ENCODE measurements around the gene SELENOM. TPM values are rescaled to one million over a fixed set of nuclear protein-coding genes. Genes with fewer than 3 reads are reported as not detected.

Gene SELENOM
- total RNA-seq, 4 donors from 2014 or later: 941 to 2,300 (median 1,432) TPM

DNA sequence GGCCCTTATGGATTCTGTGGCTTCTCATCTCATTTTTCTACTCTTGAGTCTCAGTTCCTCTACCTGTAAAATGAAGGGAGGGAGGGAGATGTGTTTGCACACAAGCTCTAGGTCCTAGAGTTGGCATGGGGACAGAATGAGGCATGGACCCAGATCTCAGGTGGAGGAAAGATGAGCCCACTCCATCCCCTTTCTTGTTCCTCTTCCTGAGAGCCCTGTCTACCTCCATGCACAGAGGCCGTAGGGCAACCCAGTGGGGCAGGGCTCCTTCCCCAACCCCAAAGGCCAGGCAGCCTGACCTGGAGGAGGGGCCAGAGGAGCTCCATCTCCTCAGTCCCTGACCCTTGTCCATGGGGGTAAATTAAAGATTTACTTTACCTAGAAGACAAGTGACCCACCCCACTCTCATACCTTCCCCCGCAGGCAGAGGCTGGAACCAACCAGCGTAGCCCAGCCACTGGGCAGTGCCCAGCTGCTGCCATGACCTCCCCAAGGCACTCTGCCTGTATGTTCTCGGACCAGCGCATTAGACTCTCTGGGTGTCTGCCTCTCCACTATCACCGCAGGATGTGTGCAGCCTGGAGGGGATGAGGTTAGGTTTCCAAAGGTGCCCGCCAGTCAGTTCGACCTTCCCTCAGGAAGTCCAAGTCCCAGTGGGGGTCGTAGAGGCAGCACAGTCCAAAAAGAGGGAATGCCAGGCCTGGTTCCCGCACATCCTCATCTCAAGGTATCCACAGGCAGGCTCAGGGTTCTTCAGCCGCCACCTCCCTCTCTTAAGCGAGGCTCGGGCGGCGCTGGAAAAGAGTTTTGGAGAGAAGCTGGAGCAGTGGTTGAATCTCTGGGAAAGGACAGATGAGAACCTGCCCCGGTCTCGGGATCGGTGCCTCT is 23.2 kb downstream of the SELENOM start:
- peaks cover 0 to 86% (median 61%) of the 10 kb centered on the region in 3 donors for H3K4me1 ChIP-seq
- WGBS, 2 donors (ENCODE audit: low coverage in 1 of 2): 33 to 36% methylated on average over 1 of the region's 18 CpGs
- no peak for ATAC-seq

DNA sequence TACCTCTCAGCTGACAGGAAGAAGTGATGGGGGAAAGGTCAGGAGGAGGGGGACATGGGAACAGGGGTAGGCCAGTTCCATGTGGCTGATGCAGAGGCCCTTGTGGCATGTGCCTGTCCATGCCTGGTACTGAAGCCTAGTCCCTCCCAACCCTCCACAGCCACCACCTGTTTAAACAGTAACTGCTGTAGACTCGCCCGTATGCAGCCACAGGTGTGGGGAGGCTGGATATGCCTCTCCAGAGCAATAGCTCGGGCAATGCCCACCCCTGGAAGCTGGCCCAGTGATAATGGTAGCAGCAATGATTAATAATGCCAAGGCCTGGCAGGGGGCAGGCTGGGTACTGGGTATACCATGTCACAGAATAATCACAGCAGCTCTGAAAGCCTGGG is 24.0 kb downstream of the SELENOM start:
- no peaks in the 10 kb centered on the region for H3K9me3 ChIP-seq
- peaks cover 0 to 78% (median 55%) of the 10 kb centered on the region in 3 donors for H3K4me1 ChIP-seq
- H3K27ac ChIP-seq: peak overlapping the region; percentile 89 to 100 (median 98)
- peak overlapping the region; percentile 76 to 89 for H3K4me3 ChIP-seq
- TF ChIP-seq POLR2A (IDR thresholded peaks at IDR 0.05): no peak
- TF ChIP-seq EP300 (IDR thresholded peaks at IDR 0.05): no peak
- TF ChIP-seq, protein P1, sequence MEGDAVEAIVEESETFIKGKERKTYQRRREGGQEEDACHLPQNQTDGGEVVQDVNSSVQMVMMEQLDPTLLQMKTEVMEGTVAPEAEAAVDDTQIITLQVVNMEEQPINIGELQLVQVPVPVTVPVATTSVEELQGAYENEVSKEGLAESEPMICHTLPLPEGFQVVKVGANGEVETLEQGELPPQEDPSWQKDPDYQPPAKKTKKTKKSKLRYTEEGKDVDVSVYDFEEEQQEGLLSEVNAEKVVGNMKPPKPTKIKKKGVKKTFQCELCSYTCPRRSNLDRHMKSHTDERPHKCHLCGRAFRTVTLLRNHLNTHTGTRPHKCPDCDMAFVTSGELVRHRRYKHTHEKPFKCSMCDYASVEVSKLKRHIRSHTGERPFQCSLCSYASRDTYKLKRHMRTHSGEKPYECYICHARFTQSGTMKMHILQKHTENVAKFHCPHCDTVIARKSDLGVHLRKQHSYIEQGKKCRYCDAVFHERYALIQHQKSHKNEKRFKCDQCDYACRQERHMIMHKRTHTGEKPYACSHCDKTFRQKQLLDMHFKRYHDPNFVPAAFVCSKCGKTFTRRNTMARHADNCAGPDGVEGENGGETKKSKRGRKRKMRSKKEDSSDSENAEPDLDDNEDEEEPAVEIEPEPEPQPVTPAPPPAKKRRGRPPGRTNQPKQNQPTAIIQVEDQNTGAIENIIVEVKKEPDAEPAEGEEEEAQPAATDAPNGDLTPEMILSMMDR (IDR thresholded peaks at IDR 0.05): no peak
- TF ChIP-seq POLR2AphosphoS5 (IDR thresholded peaks at IDR 0.05): no peak
- WGBS, 2 donors (ENCODE audit: low coverage in 1 of 2): 30% methylated on average over 2 of the region's 3 CpGs; no CpG with 5 or more reads in 1 of the 2 donors
- H3K36me3 ChIP-seq: peaks cover 0 to 16% of the 10 kb centered on the region in 2 donors
- no peaks in the 10 kb centered on the region for H3K27me3 ChIP-seq
- ATAC-seq: no peak

More for the DNA sequence above, 23.2 kb downstream of the SELENOM start:
- peaks cover 0 to 24% of the 10 kb centered on the region in 2 donors for H3K36me3 ChIP-seq
- H3K9me3 ChIP-seq: no peaks in the 10 kb centered on the region
- peak overlapping the region; percentile 76 to 89 for H3K4me3 ChIP-seq
- no peaks in the 10 kb centered on the region for H3K27me3 ChIP-seq
- no peak for TF ChIP-seq POLR2AphosphoS5 (IDR thresholded peaks at IDR 0.05)
- TF ChIP-seq, protein P1 (IDR thresholded peaks at IDR 0.05): no peak
- TF ChIP-seq POLR2A (IDR thresholded peaks at IDR 0.05): no peak
- TF ChIP-seq EP300 (IDR thresholded peaks at IDR 0.05): no peak
- peak overlapping the region; percentile 89 to 100 (median 98) for H3K27ac ChIP-seq

DNA sequence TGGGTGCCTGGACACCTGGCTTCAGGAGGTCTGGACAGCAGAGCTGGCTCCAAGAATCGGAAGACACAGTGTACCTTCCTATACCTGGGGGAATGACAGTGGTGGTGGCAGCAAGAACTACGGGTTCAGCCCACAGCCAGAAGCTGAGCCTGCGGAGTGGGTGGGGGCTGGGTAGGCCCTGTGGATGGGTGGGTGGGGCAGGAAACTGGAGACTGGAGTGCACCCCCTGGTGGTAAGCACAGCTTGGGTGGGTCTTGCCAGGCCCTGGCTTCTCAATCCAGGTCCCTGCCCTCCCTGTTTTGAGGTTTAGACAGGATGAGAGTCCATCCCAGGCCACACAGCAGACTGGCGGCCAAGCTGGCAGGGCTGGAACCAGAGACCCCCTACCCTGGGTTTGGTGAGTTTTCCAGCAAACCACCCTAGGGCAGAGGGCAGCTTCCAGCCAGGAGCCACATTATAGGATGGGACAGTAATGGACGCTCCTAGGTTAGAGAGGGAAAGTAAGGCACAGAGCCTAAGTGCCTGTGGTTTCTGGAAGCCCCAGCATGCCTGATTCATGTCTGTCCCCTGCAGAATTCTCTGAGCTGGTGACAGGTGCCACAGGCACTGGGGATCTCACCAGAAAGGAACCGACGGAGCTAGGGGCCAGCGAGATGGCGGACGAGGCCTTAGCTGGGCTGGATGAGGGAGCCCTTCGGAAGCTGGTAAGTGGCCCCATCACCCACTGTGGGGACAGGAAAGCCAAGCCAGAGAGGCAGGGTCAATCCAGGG is 24.6 kb downstream of the SELENOM start:
- ATAC-seq: peak; percentile 21
- peak overlapping the region; percentile 89 to 100 (median 98) for H3K27ac ChIP-seq
- no peaks in the 10 kb centered on the region for H3K27me3 ChIP-seq
- H3K9me3 ChIP-seq: no peaks in the 10 kb centered on the region
- H3K4me1 ChIP-seq: peaks cover 0 to 72% (median 50%) of the 10 kb centered on the region in 3 donors
- no CpG with 5 or more reads among the region's 11 CpGs for WGBS, 2 donors (ENCODE audit: low coverage in 1 of 2)
- TF ChIP-seq EP300 (IDR thresholded peaks at IDR 0.05): no peak
- TF ChIP-seq POLR2AphosphoS5 (IDR thresholded peaks at IDR 0.05): peak; percentile 71
- TF ChIP-seq, protein P1 (IDR thresholded peaks at IDR 0.05): peak in 3 of 4 experiments; percentile 79 to 91 (median 81)
- TF ChIP-seq POLR2A (IDR thresholded peaks at IDR 0.05): peak in 1 of 2 donors; percentile 30
- peaks cover 0 to 10% of the 10 kb centered on the region in 2 donors for H3K36me3 ChIP-seq
- H3K4me3 ChIP-seq: peak overlapping the region; percentile 76 to 89

DNA sequence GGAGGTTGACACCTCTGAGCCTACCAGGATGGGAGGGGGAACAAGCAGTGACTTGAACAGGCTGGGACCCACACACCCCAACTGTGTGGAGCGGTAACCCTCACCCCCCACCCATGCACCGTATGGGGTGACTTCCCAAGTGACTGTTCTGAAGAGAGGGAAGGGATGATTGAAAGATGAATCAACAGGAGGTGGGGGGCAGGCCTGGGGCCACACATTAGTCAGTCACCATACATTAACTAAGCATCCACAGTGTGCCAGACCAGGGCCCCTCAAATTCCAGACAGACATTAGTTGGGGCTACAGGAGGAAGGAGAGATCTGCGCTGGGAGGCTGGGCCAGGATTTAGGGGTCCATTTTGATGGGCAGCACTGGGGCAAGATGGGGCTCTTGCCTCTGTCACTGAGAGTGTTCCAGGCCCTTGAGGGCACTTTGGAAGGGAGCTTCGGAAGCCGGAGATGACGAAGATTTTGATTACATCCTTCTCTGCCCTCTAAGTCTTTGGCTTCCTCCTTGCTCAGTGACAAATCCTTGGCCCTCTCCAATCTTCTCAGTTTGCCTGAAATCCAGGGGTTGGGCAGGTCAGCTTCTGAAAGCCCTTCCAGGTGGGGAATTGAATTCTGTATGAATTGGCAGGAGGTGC is 25.3 kb downstream of the SELENOM start:
- 0 to 7% methylated on average over 3 to 4 of the region's 6 CpGs for WGBS, 2 donors (ENCODE audit: low coverage in 1 of 2)
- Histone ChIP-seq H3K9me3 (no peaks in the 10 kb centered on the region), H3K4me3 (peak overlapping the region; percentile 76 to 89), H3K27ac (peak overlapping the region; percentile 89 to 100 (median 98)), H3K4me1 (peaks cover 0 to 65% (median 43%) of the 10 kb centered on the region in 3 donors), H3K36me3 (peaks cover 0 to 3% of the 10 kb centered on the region in 2 donors), H3K27me3 (no peaks in the 10 kb centered on the region)
- TF ChIP-seq POLR2A (IDR thresholded peaks at IDR 0.05): peak in 1 of 2 donors; percentile 13
- TF ChIP-seq, protein P1 (IDR thresholded peaks at IDR 0.05): no peak
- no peak for ATAC-seq
